Measurements from ENCODE around the gene TMEM87A. TPM values are rescaled to one million over a fixed set of nuclear protein-coding genes. Genes with fewer than 3 reads are reported as not detected.
"Not testable (repeated sequence)": the region's sequence is repeated elsewhere in the genome, so short reads cannot be mapped to it uniquely, and the experiment has no call there.

Gene TMEM87A
- 32.2 TPM for total RNA-seq
- 33.5 TPM for polyA plus RNA-seq
- long read RNA-seq, donor 1, partial matches to known transcripts = 0 of 1 reads
- long read RNA-seq, donor 1, other reads (novel, unspliced or antisense) = 0 of 1 reads
- long read RNA-seq, donor 2 = 0 reads
- long read RNA-seq, donor 3, transcript TMEM87A-202 (20 exons, 3,109 nt) = major isoform, 6 of 8 reads
- long read RNA-seq, donor 3, partial matches to known transcripts = 0 of 8 reads
- long read RNA-seq, donor 3, other reads (novel, unspliced or antisense) = 0 of 8 reads
- long read RNA-seq, donor 4, partial matches to known transcripts = 0 of 1 reads
- long read RNA-seq, donor 4, other reads (novel, unspliced or antisense) = 0 of 1 reads
- long read RNA-seq, donor 5, transcript TMEM87A-202 (20 exons, 3,109 nt) = major isoform, 5 of 5 reads
- long read RNA-seq, donor 5, partial matches to known transcripts = 0 of 5 reads
- long read RNA-seq, donor 5, other reads (novel, unspliced or antisense) = 0 of 5 reads
- long read RNA-seq, donor 6, transcript TMEM87A-202 (20 exons, 3,109 nt) = major isoform, 8 of 8 reads
- long read RNA-seq, donor 6, partial matches to known transcripts = 0 of 8 reads
- long read RNA-seq, donor 6, other reads (novel, unspliced or antisense) = 0 of 8 reads
- long read RNA-seq, donor 7, partial matches to known transcripts = 0 of 5 reads
- long read RNA-seq, donor 7, other reads (novel, unspliced or antisense) = 0 of 5 reads
- long read RNA-seq, donor 8, partial matches to known transcripts = 0 of 2 reads
- long read RNA-seq, donor 8, other reads (novel, unspliced or antisense) = 0 of 2 reads
- long read RNA-seq, donor 9, partial matches to known transcripts = 0 of 2 reads
- long read RNA-seq, donor 9, other reads (novel, unspliced or antisense) = 0 of 2 reads
- long read RNA-seq, donor 10, partial matches to known transcripts = 0 of 3 reads
- long read RNA-seq, donor 10, other reads (novel, unspliced or antisense) = 0 of 3 reads

- WGBS = under 1% methylated on average over 52 of the region's 52 CpGs
- H3K36me3 ChIP-seq (ENCODE audit: control insufficient read depth in 2 of 2, insufficient read depth in 2 of 2, low read length in 1 of 2) = peaks cover 0 to 4% of the 10 kb centered on the region in 2 donors
- peaks cover 11 to 13% of the 10 kb centered on the region in 2 donors for H3K4me1 ChIP-seq (ENCODE audit: control insufficient read depth in 2 of 2, insufficient read depth in 2 of 2, low read length in 2 of 2)
- H3K4me3 ChIP-seq (ENCODE audit: low read length in 2 of 2) = peak within 1 kb of the TSS; percentile 72 to 92
- H3K27ac ChIP-seq (ENCODE audit: low read depth in 1 of 2, low read length in 1 of 2) = peak within 1 kb of the TSS; percentile 97 to 100
- peak; percentile 93 to 99 (median 96) for DNase-seq (ENCODE audit: low read depth in 6 of 9, low spot score in 9 of 9)
- H3K27me3 ChIP-seq (ENCODE audit: control insufficient read depth in 2 of 2, insufficient read depth in 1 of 2, low read length in 1 of 2) = no peaks in the 10 kb centered on the region
- H3K9me3 ChIP-seq (ENCODE audit: control insufficient read depth in 2 of 2, insufficient read depth in 1 of 2, low read length in 1 of 2) = no peaks in the 10 kb centered on the region
These were observed at the start of gene TMEM87A, which contains the start of gene GANC for GRCh38 chr15:42272939-42273899. TSS of gene TMEM87A (minus strand) at chr15:42273433. CDS start at chr15:42273398, 35 bp downstream. TSS of gene GANC (plus strand) at chr15:42273201. CDS start at chr15:42274482, 1,281 bp downstream.

GRCh38 chr15:42319206-42319605, 46.0 kb upstream of the TMEM87A start:
- Histone ChIP-seq H3K9me3 (ENCODE audit: control insufficient read depth in 2 of 2, insufficient read depth in 1 of 2, low read length in 1 of 2) (no peaks in the 10 kb centered on the region), H3K27ac (ENCODE audit: low read depth in 1 of 2, low read length in 1 of 2) (no peak overlapping the region), H3K36me3 (ENCODE audit: control insufficient read depth in 2 of 2, insufficient read depth in 2 of 2, low read length in 1 of 2) (peaks cover 5 to 9% of the 10 kb centered on the region in 2 donors), H3K4me3 (ENCODE audit: low read length in 2 of 2) (no peak overlapping the region), H3K4me1 (ENCODE audit: control insufficient read depth in 2 of 2, insufficient read depth in 2 of 2, low read length in 2 of 2) (no peaks in the 10 kb centered on the region), H3K27me3 (ENCODE audit: control insufficient read depth in 2 of 2, insufficient read depth in 1 of 2, low read length in 1 of 2) (no peaks in the 10 kb centered on the region)
- WGBS = 97% methylated on average over 2 of the region's 2 CpGs
- no peak for DNase-seq (ENCODE audit: low read depth in 6 of 9, low spot score in 9 of 9)

GRCh38 chr15:42316282-42316805, 43.1 kb upstream of the TMEM87A start:
- not testable (repeated sequence) for H3K4me1 ChIP-seq (ENCODE audit: control insufficient read depth in 2 of 2, insufficient read depth in 2 of 2, low read length in 2 of 2); H3K36me3 ChIP-seq (ENCODE audit: control insufficient read depth in 2 of 2, insufficient read depth in 2 of 2, low read length in 1 of 2); H3K27ac ChIP-seq (ENCODE audit: low read depth in 1 of 2, low read length in 1 of 2); H3K27me3 ChIP-seq (ENCODE audit: control insufficient read depth in 2 of 2, insufficient read depth in 1 of 2, low read length in 1 of 2); H3K9me3 ChIP-seq (ENCODE audit: control insufficient read depth in 2 of 2, insufficient read depth in 1 of 2, low read length in 1 of 2); H3K4me3 ChIP-seq (ENCODE audit: low read length in 2 of 2); DNase-seq (ENCODE audit: low read depth in 6 of 9, low spot score in 9 of 9)
- 79% methylated on average over 11 of the region's 11 CpGs for WGBS

- H3K9me3 ChIP-seq (ENCODE audit: control insufficient read depth in 2 of 2, insufficient read depth in 1 of 2, low read length in 1 of 2) = no peaks in the 10 kb centered on the region
- H3K27me3 ChIP-seq (ENCODE audit: control insufficient read depth in 2 of 2, insufficient read depth in 1 of 2, low read length in 1 of 2) = no peaks in the 10 kb centered on the region
- H3K27ac ChIP-seq (ENCODE audit: low read depth in 1 of 2, low read length in 1 of 2) = no peak overlapping the region
- WGBS = 94% methylated on average over 1 of the region's 1 CpG
- no peak overlapping the region for H3K4me3 ChIP-seq (ENCODE audit: low read length in 2 of 2)
- H3K36me3 ChIP-seq (ENCODE audit: control insufficient read depth in 2 of 2, insufficient read depth in 2 of 2, low read length in 1 of 2) = peaks cover 3 to 4% of the 10 kb centered on the region in 2 donors
- no peaks in the 10 kb centered on the region for H3K4me1 ChIP-seq (ENCODE audit: control insufficient read depth in 2 of 2, insufficient read depth in 2 of 2, low read length in 2 of 2)
- DNase-seq (ENCODE audit: low read depth in 6 of 9, low spot score in 9 of 9) = no peak
These were observed 42.3 kb upstream of the TMEM87A start for GRCh38 chr15:42315521-42315920.

- Histone ChIP-seq H3K4me3 (ENCODE audit: low read length in 2 of 2) (no peak overlapping the region), H3K36me3 (ENCODE audit: control insufficient read depth in 2 of 2, insufficient read depth in 2 of 2, low read length in 1 of 2) (peaks cover 4 to 6% of the 10 kb centered on the region in 2 donors), H3K27me3 (ENCODE audit: control insufficient read depth in 2 of 2, insufficient read depth in 1 of 2, low read length in 1 of 2) (no peaks in the 10 kb centered on the region), H3K9me3 (ENCODE audit: control insufficient read depth in 2 of 2, insufficient read depth in 1 of 2, low read length in 1 of 2) (no peaks in the 10 kb centered on the region), H3K27ac (ENCODE audit: low read depth in 1 of 2, low read length in 1 of 2) (no peak overlapping the region), H3K4me1 (ENCODE audit: control insufficient read depth in 2 of 2, insufficient read depth in 2 of 2, low read length in 2 of 2) (no peaks in the 10 kb centered on the region)
- WGBS = 99% methylated on average over 1 of the region's 1 CpG
- DNase-seq (ENCODE audit: low read depth in 6 of 9, low spot score in 9 of 9) = no peak
These were observed 41.6 kb upstream of the TMEM87A start for GRCh38 chr15:42314818-42315217.

- H3K36me3 ChIP-seq (ENCODE audit: control insufficient read depth in 2 of 2, insufficient read depth in 2 of 2, low read length in 1 of 2) = peaks cover 7 to 8% of the 10 kb centered on the region in 2 donors
These were observed 40.2 kb upstream of the TMEM87A start for GRCh38 chr15:42313463-42313862.

GRCh38 chr15:42306681-42307080, 33.4 kb upstream of the TMEM87A start:
- WGBS = 93% methylated on average over 1 of the region's 1 CpG
- Histone ChIP-seq H3K4me1 (ENCODE audit: control insufficient read depth in 2 of 2, insufficient read depth in 2 of 2, low read length in 2 of 2) (no peaks in the 10 kb centered on the region), H3K36me3 (ENCODE audit: control insufficient read depth in 2 of 2, insufficient read depth in 2 of 2, low read length in 1 of 2) (peaks cover 6 to 17% of the 10 kb centered on the region in 2 donors), H3K27ac (ENCODE audit: low read depth in 1 of 2, low read length in 1 of 2) (no peak overlapping the region), H3K27me3 (ENCODE audit: control insufficient read depth in 2 of 2, insufficient read depth in 1 of 2, low read length in 1 of 2) (no peaks in the 10 kb centered on the region), H3K4me3 (ENCODE audit: low read length in 2 of 2) (no peak overlapping the region), H3K9me3 (ENCODE audit: control insufficient read depth in 2 of 2, insufficient read depth in 1 of 2, low read length in 1 of 2) (peaks cover 0 to 5% of the 10 kb centered on the region in 2 donors)
- no peak for DNase-seq (ENCODE audit: low read depth in 6 of 9, low spot score in 9 of 9)

More at GRCh38 chr15:42313463-42313862, 40.2 kb upstream of the TMEM87A start:
- Histone ChIP-seq H3K27me3 (ENCODE audit: control insufficient read depth in 2 of 2, insufficient read depth in 1 of 2, low read length in 1 of 2) (no peaks in the 10 kb centered on the region), H3K4me1 (ENCODE audit: control insufficient read depth in 2 of 2, insufficient read depth in 2 of 2, low read length in 2 of 2) (no peaks in the 10 kb centered on the region), H3K27ac (ENCODE audit: low read depth in 1 of 2, low read length in 1 of 2) (no peak overlapping the region), H3K4me3 (ENCODE audit: low read length in 2 of 2) (no peak overlapping the region), H3K9me3 (ENCODE audit: control insufficient read depth in 2 of 2, insufficient read depth in 1 of 2, low read length in 1 of 2) (no peaks in the 10 kb centered on the region)
- no peak for DNase-seq (ENCODE audit: low read depth in 6 of 9, low spot score in 9 of 9)
- 65% methylated on average over 3 of the region's 3 CpGs for WGBS

GRCh38 chr15:42301004-42301403, 27.8 kb upstream of the TMEM87A start:
- H3K9me3 ChIP-seq (ENCODE audit: control insufficient read depth in 2 of 2, insufficient read depth in 1 of 2, low read length in 1 of 2) = peaks cover 0 to 12% of the 10 kb centered on the region in 2 donors

More at GRCh38 chr15:42301004-42301403, 27.8 kb upstream of the TMEM87A start:
- not testable (repeated sequence) for DNase-seq (ENCODE audit: low read depth in 6 of 9, low spot score in 9 of 9); H3K27me3 ChIP-seq (ENCODE audit: control insufficient read depth in 2 of 2, insufficient read depth in 1 of 2, low read length in 1 of 2); H3K4me3 ChIP-seq (ENCODE audit: low read length in 2 of 2); H3K27ac ChIP-seq (ENCODE audit: low read depth in 1 of 2, low read length in 1 of 2); H3K4me1 ChIP-seq (ENCODE audit: control insufficient read depth in 2 of 2, insufficient read depth in 2 of 2, low read length in 2 of 2); H3K36me3 ChIP-seq (ENCODE audit: control insufficient read depth in 2 of 2, insufficient read depth in 2 of 2, low read length in 1 of 2)
- WGBS = 96% methylated on average over 4 of the region's 4 CpGs
